ENCODE data around the gene RPUSD1. TPM values are rescaled to one million over a fixed set of nuclear protein-coding genes. Genes with fewer than 3 reads are reported as not detected.

Gene RPUSD1
- total and polyA plus RNA-seq, 2 donors (not counting 1 experiment from before 2014, with no cell fraction given): 8.2 to 16.2 TPM

- Histone ChIP-seq H3K9me3 (ENCODE audit: control insufficient read depth, insufficient read depth, low read depth, low read length) (no peaks in the 10 kb centered on the region), H2AFZ (ENCODE audit: low read length) (no peak overlapping the region), H3K4me1 (ENCODE audit: control insufficient read depth, extremely low read depth, insufficient read depth, low read length) (no peaks in the 10 kb centered on the region)
Observed at GRCh38 chr16:764184-764750, 23.9 kb downstream of the RPUSD1 start.

DNA sequence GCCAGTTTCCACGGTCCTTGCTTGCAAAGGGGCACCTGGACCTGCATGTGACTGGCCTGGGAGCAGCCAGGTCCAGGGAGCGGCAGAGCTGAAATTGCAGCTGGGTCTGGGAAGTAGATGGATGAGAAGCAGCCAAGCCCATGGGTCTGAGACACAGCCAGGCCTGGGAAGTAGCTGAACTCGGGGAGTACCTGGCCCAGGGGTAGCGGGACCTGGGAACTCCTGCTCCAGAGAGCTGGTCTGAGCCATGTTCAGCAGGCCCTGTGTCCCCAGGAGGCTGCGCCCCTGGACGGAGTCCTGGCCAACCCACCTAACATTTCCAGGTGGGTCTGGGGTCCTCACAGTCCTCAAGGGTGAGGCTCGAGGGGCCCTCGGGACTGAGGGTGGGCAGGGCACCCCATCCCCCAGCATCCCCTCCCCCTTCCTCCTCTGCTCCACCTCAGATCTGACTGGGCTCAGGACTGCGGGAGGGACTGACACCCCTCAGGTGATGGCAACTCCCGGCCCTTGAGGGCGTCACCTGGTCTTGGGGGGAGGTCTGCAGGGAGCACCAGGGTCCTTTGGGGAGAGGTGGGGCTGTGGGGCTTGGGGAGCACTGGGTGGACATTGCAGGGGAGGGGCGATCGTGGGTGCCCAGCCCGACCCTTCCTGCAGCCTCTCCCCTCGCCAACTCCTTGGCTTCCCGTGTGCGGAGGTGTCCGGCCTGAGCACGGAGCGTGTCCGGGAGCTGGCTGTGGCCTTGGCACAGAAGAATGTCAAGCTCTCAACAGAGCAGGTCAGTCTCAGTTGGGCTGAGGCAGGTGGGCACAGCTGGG, 24.6 kb downstream of the RPUSD1 start:
- Histone ChIP-seq H3K4me2 (ENCODE audit: extremely low read depth, insufficient read depth, low read length) (no peak overlapping the region), H3K36me3 (ENCODE audit: control insufficient read depth, insufficient read depth, low read length) (no peaks in the 10 kb centered on the region), H3K4me1 (ENCODE audit: control insufficient read depth, extremely low read depth, insufficient read depth, low read length) (no peaks in the 10 kb centered on the region), H3K27me3 (ENCODE audit: control insufficient read depth, insufficient read depth, low read length) (no peaks in the 10 kb centered on the region), H3K27ac (ENCODE audit: insufficient read depth, low read length) (no peak overlapping the region), H2AFZ (ENCODE audit: low read length) (no peak overlapping the region), H3K9me3 (ENCODE audit: control insufficient read depth, insufficient read depth, low read depth, low read length) (no peaks in the 10 kb centered on the region), H3K4me3 (replicated peaks in 1 of 4; ENCODE audit: control extremely low read depth in 1 of 4, insufficient read depth in 1 of 4, low read depth in 3 of 4, low read length in 4 of 4) (no peak overlapping the region), H3K79me2 (ENCODE audit: control insufficient read depth, insufficient read depth, low read length) (no peaks in the 10 kb centered on the region), H3K9ac (ENCODE audit: insufficient read depth, low read length) (no peak overlapping the region), H4K20me1 (ENCODE audit: control insufficient read depth, extremely low read depth, insufficient read depth, low read length) (no peaks in the 10 kb centered on the region)
- TF ChIP-seq EZH2 (IDR thresholded peaks at IDR 0.05; ENCODE audit: low read length, missing control alignments): no peak
- TF ChIP-seq, protein P1, sequence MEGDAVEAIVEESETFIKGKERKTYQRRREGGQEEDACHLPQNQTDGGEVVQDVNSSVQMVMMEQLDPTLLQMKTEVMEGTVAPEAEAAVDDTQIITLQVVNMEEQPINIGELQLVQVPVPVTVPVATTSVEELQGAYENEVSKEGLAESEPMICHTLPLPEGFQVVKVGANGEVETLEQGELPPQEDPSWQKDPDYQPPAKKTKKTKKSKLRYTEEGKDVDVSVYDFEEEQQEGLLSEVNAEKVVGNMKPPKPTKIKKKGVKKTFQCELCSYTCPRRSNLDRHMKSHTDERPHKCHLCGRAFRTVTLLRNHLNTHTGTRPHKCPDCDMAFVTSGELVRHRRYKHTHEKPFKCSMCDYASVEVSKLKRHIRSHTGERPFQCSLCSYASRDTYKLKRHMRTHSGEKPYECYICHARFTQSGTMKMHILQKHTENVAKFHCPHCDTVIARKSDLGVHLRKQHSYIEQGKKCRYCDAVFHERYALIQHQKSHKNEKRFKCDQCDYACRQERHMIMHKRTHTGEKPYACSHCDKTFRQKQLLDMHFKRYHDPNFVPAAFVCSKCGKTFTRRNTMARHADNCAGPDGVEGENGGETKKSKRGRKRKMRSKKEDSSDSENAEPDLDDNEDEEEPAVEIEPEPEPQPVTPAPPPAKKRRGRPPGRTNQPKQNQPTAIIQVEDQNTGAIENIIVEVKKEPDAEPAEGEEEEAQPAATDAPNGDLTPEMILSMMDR (conservative IDR thresholded peaks at IDR 0.05 in 1 of 2, IDR thresholded peaks at IDR 0.05 in 1 of 2; ENCODE audit: low read depth in 1 of 2, low read length in 2 of 2): no peak
- no peak for DNase-seq (ENCODE audit: low read depth in 2 of 2)

More at GRCh38 chr16:764184-764750, 23.9 kb downstream of the RPUSD1 start:
- no peaks in the 10 kb centered on the region for H3K79me2 ChIP-seq (ENCODE audit: control insufficient read depth, insufficient read depth, low read length)
- no peaks in the 10 kb centered on the region for H3K36me3 ChIP-seq (ENCODE audit: control insufficient read depth, insufficient read depth, low read length)
- H3K27me3 ChIP-seq (ENCODE audit: control insufficient read depth, insufficient read depth, low read length): no peaks in the 10 kb centered on the region
- no peak overlapping the region for H3K4me3 ChIP-seq (replicated peaks in 1 of 4; ENCODE audit: control extremely low read depth in 1 of 4, insufficient read depth in 1 of 4, low read depth in 3 of 4, low read length in 4 of 4)
- H3K27ac ChIP-seq (ENCODE audit: insufficient read depth, low read length): no peak overlapping the region
- no peak overlapping the region for H3K9ac ChIP-seq (ENCODE audit: insufficient read depth, low read length)
- H4K20me1 ChIP-seq (ENCODE audit: control insufficient read depth, extremely low read depth, insufficient read depth, low read length): no peaks in the 10 kb centered on the region
- TF ChIP-seq, protein P1 (conservative IDR thresholded peaks at IDR 0.05 in 1 of 2, IDR thresholded peaks at IDR 0.05 in 1 of 2; ENCODE audit: low read depth in 1 of 2, low read length in 2 of 2): no peak
- no peak for TF ChIP-seq EZH2 (IDR thresholded peaks at IDR 0.05; ENCODE audit: low read length, missing control alignments)
- no peak for DNase-seq (ENCODE audit: low read depth in 2 of 2)
- H3K4me2 ChIP-seq (ENCODE audit: extremely low read depth, insufficient read depth, low read length): no peak overlapping the region

GRCh38 chr16:762595-763268, 25.4 kb downstream of the RPUSD1 start:
- no peak for DNase-seq (ENCODE audit: low read depth in 2 of 2)

More at GRCh38 chr16:762595-763268, 25.4 kb downstream of the RPUSD1 start:
- H3K36me3 ChIP-seq (ENCODE audit: control insufficient read depth, insufficient read depth, low read length): no peaks in the 10 kb centered on the region
- TF ChIP-seq, protein P1 (conservative IDR thresholded peaks at IDR 0.05 in 1 of 2, IDR thresholded peaks at IDR 0.05 in 1 of 2; ENCODE audit: low read depth in 1 of 2, low read length in 2 of 2): no peak
- no peak for TF ChIP-seq EZH2 (IDR thresholded peaks at IDR 0.05; ENCODE audit: low read length, missing control alignments)
- H3K79me2 ChIP-seq (ENCODE audit: control insufficient read depth, insufficient read depth, low read length): no peaks in the 10 kb centered on the region
- no peak overlapping the region for H2AFZ ChIP-seq (ENCODE audit: low read length)
- no peak overlapping the region for H3K9ac ChIP-seq (ENCODE audit: insufficient read depth, low read length)
- no peak overlapping the region for H3K4me3 ChIP-seq (replicated peaks in 1 of 4; ENCODE audit: control extremely low read depth in 1 of 4, insufficient read depth in 1 of 4, low read depth in 3 of 4, low read length in 4 of 4)
- no peak overlapping the region for H3K4me2 ChIP-seq (ENCODE audit: extremely low read depth, insufficient read depth, low read length)
- no peaks in the 10 kb centered on the region for H4K20me1 ChIP-seq (ENCODE audit: control insufficient read depth, extremely low read depth, insufficient read depth, low read length)
- H3K27ac ChIP-seq (ENCODE audit: insufficient read depth, low read length): no peak overlapping the region
- no peaks in the 10 kb centered on the region for H3K27me3 ChIP-seq (ENCODE audit: control insufficient read depth, insufficient read depth, low read length)
- H3K9me3 ChIP-seq (ENCODE audit: control insufficient read depth, insufficient read depth, low read depth, low read length): no peaks in the 10 kb centered on the region
- H3K4me1 ChIP-seq (ENCODE audit: control insufficient read depth, extremely low read depth, insufficient read depth, low read length): no peaks in the 10 kb centered on the region

All from fibroblast of lung (primary cell).